ENCODE results near the gene PRUNE1. TPM values are rescaled to one million over a fixed set of nuclear protein-coding genes. Genes with fewer than 3 reads are reported as not detected.

PRUNE1 gene
- total RNA-seq, 4 donors from 2014 or later: 66.0 to 79.0 (median 76.3) TPM

- intact Hi-C loops (cut with DNase I): no loop called here
- H3K4me1 ChIP-seq: peaks cover 49% of the 10 kb centered on the region in 2 donors
Observed at GRCh38 chr1:151012684-151013471, 4.6 kb downstream of the PRUNE1 start.

GRCh38 chr1:151013518-151013917, 5.3 kb downstream of the PRUNE1 start:
- Histone ChIP-seq H3K27ac (peak overlapping the region; percentile 94 to 98 (median 96)), H3K9me3 (no peaks in the 10 kb centered on the region), H3K36me3 (peaks cover 0 to 8% of the 10 kb centered on the region in 2 donors), H3K4me1 (peaks cover 48 to 49% of the 10 kb centered on the region in 2 donors), H3K27me3 (no peaks in the 10 kb centered on the region), H3K4me3 (replicated peaks in 1 of 3) (no peak overlapping the region)
- TF ChIP-seq CTCF (IDR thresholded peaks at IDR 0.05): no peak
- TF ChIP-seq POLR2A (IDR thresholded peaks at IDR 0.05): peak in 1 of 2 donors; percentile 90
- WGBS, 2 donors: 31 to 37% methylated on average over 2 of the region's 2 CpGs
- peak; percentile 84 for DNase-seq
- intact Hi-C loops (cut with DNase I): no loop called here

More at GRCh38 chr1:151012684-151013471, 4.6 kb downstream of the PRUNE1 start:
- Histone ChIP-seq H3K27ac (peak overlapping the region; percentile 94 to 98 (median 96)), H3K4me3 (replicated peaks in 1 of 3) (no peak overlapping the region), H3K9me3 (no peaks in the 10 kb centered on the region), H3K27me3 (no peaks in the 10 kb centered on the region), H3K36me3 (peaks cover 0 to 3% of the 10 kb centered on the region in 2 donors)
- WGBS, 2 donors: 76% methylated on average over 14 of the region's 14 CpGs
- DNase-seq: peak; percentile 44 to 60
- no peak for TF ChIP-seq POLR2A (IDR thresholded peaks at IDR 0.05)
- no peak for TF ChIP-seq CTCF (IDR thresholded peaks at IDR 0.05)

GRCh38 chr1:151024540-151025146, 16.4 kb downstream of the PRUNE1 start:
- no peaks in the 10 kb centered on the region for H3K9me3 ChIP-seq
- peaks cover 28 to 38% of the 10 kb centered on the region in 2 donors for H3K36me3 ChIP-seq
- TF ChIP-seq POLR2A (IDR thresholded peaks at IDR 0.05) (no peak), CTCF (IDR thresholded peaks at IDR 0.05) (peak in 5 of 6 experiments; percentile 59 to 74 (median 67))
- no peak overlapping the region for H3K4me3 ChIP-seq (replicated peaks in 1 of 3)
- H3K4me1 ChIP-seq: peaks cover 10 to 29% of the 10 kb centered on the region in 2 donors
- no peaks in the 10 kb centered on the region for H3K27me3 ChIP-seq
- 27 to 42% methylated on average over 5 to 6 of the region's 6 CpGs for WGBS, 2 donors
- peak overlapping the region; percentile 3 to 80 (median 20) for H3K27ac ChIP-seq
- intact Hi-C loops (cut with DNase I): loop anchor here (10.0 kb wide), 1 partner anchor 130 kb away; the partner anchor contains the start of gene TNFAIP8L2
- DNase-seq: peak; percentile 81 to 84

GRCh38 chr1:151026460-151026859, 18.2 kb downstream of the PRUNE1 start:
- peaks cover 36 to 50% of the 10 kb centered on the region in 2 donors for H3K36me3 ChIP-seq
- intact Hi-C loops (cut with DNase I): loop anchor here (10.0 kb wide), 1 partner anchor 128 kb away; the partner anchor contains the start of gene TNFAIP8L2
- no peak overlapping the region for H3K4me3 ChIP-seq (replicated peaks in 1 of 3)
- H3K4me1 ChIP-seq: peaks cover 10 to 39% of the 10 kb centered on the region in 2 donors
- H3K27me3 ChIP-seq: no peaks in the 10 kb centered on the region
- no peaks in the 10 kb centered on the region for H3K9me3 ChIP-seq
- TF ChIP-seq CTCF (IDR thresholded peaks at IDR 0.05): no peak
- TF ChIP-seq POLR2A (IDR thresholded peaks at IDR 0.05): no peak
- no peak for DNase-seq
- H3K27ac ChIP-seq: no peak overlapping the region

GRCh38 chr1:151032164-151032563, 23.9 kb downstream of the PRUNE1 start:
- H3K27me3 ChIP-seq: no peaks in the 10 kb centered on the region

More at GRCh38 chr1:151032164-151032563, 23.9 kb downstream of the PRUNE1 start:
- DNase-seq: no peak
- no peak overlapping the region for H3K27ac ChIP-seq
- TF ChIP-seq POLR2A (IDR thresholded peaks at IDR 0.05) (no peak), CTCF (IDR thresholded peaks at IDR 0.05) (no peak)
- H3K4me1 ChIP-seq: peaks cover 5 to 15% of the 10 kb centered on the region in 2 donors
- 94 to 98% methylated on average over 8 of the region's 8 CpGs for WGBS, 2 donors
- intact Hi-C loops (cut with DNase I): no loop called here
- no peak overlapping the region for H3K4me3 ChIP-seq (replicated peaks in 1 of 3)
- peaks cover 40 to 57% of the 10 kb centered on the region in 2 donors for H3K36me3 ChIP-seq
- H3K9me3 ChIP-seq: no peaks in the 10 kb centered on the region

Data from thyroid gland (tissue), 4 donors.